GM12873 (cell line): ENCODE results near the gene ANO2.

Experiments used
- TF ChIP-seq, protein P1 (sequence below): IDR thresholded peaks from 2 replicates; pipeline ENCODE4 v1.5.1; 2012; ENCODE audit warnings: low read depth, mild to moderate bottlenecking, moderate library complexity, low read length, control low read depth; ENCODE audit not compliant: insufficient read depth; ENCODE audit errors: missing control alignments

The ANO2 gene

DNA sequence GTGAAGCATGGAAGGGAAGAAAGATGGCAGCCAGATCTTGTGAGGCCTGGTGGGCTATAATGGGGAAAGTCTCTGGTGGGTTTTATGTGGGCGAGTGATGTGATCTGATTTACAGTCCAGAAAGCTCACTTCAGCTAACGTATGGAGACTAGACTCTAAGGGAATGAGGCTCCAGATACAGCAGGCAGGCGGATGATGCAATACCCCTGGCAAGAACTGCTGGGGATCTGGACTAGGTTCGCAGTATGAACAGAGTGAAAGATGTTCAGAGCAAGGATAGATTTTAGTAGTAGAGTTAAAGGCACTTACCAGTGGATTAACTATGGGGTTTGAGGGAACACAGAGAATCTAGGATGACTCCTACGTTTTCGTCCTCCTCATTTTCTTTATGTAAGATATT, 253.1 kb downstream of the ANO2 start:
- TF ChIP-seq, protein P1, sequence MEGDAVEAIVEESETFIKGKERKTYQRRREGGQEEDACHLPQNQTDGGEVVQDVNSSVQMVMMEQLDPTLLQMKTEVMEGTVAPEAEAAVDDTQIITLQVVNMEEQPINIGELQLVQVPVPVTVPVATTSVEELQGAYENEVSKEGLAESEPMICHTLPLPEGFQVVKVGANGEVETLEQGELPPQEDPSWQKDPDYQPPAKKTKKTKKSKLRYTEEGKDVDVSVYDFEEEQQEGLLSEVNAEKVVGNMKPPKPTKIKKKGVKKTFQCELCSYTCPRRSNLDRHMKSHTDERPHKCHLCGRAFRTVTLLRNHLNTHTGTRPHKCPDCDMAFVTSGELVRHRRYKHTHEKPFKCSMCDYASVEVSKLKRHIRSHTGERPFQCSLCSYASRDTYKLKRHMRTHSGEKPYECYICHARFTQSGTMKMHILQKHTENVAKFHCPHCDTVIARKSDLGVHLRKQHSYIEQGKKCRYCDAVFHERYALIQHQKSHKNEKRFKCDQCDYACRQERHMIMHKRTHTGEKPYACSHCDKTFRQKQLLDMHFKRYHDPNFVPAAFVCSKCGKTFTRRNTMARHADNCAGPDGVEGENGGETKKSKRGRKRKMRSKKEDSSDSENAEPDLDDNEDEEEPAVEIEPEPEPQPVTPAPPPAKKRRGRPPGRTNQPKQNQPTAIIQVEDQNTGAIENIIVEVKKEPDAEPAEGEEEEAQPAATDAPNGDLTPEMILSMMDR = no peak

DNA sequence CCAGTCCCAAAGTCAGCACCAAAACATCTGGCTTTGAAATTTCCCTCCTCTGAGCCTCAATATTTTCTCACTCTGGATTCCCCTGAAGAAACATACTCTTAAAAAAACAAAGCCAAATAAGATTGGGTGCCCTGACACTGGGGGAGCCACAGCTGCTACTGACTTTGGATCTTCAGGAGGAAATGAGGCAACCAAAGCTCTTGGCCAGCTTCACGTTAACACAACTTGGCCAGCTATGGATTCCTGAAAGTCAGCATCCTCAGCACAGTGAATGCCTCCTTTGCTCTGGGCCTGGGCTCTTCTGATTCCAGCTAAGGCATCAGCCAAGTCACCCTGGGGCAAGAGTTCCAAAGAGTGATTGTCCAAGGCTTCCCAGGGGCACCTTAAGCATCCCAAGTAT, 254.8 kb downstream of the ANO2 start:
- TF ChIP-seq, protein P1 = no peak

DNA sequence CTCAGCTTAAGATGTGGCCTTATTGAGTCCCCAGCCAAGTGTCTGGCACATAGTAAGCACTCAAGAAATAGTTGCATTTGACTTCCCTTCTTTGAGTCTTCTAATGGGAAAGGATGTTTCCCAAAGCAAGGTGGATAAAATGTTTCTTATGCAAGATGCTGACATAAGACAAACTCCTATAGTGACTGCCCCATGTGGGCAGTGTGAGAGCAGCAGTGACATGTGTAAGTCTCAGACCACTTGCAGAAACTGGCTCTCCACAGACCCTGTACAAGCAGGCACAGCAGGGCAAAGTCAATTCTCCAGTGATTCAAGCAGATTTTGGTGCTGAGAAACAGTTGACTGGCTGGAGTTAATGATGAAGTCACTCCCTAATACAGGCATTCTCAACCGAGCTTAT, 255.3 kb downstream of the ANO2 start:
- TF ChIP-seq, protein P1 = peak; percentile 16

DNA sequence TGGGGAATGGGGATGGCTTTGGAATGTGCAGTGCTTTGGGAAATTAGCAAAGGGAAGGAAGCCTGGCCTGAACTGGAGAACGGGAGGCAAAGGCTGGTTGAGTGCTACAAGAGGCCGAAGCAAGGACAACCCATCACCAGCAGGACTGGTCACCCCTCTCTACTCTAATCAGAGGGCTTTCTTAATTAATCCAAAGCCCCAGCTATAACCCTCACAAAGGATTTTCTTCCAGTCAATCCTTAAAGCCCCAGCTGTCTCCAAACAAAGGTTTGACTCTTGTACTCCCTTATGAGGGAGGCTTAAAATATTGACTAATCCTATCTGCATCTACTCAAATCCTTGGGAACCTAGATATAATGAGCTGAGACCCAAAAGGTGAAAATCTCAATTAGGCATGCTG, 256.8 kb downstream of the ANO2 start:
- TF ChIP-seq, protein P1 = no peak

DNA sequence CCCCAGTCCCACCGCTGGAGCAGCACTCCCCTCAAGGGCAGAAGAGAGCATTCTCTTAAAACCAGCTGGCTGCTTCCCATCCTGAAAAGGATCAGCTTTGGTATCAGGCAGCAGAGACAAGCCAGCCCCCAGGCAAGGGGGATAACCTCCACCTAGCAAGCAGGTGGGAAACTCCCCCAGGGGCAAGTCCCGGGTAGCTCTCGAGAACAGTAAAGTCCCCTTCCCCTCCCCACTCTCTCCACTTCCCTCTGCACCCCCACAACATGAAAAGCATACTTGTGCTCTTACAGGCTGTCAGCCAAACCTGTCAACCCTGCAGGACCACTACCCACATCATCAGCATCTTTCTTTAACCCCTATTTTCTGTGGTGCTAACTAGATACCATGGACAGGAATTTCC, 259.1 kb downstream of the ANO2 start:
- TF ChIP-seq, protein P1 = no peak

DNA sequence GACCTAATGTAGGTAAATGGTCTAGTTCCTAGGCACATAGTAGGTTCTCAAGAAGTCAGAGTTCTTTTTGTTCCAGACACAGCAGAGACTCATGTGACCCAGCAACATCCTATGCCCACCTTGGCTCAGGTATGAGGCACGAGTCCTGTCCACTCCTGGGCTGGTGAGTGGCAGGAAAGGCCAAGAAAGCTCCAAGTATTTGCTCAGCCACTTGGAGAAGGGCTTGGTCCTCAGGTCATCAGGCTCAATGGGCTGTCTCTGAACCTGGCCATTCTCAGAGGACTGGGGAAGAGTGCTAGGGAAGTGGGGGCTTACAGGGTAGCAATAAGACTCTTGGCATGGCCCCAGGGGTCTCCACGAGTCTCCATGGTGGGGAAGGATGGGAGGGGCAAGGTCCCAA, 260.1 kb downstream of the ANO2 start:
- TF ChIP-seq, protein P1 = no peak

DNA sequence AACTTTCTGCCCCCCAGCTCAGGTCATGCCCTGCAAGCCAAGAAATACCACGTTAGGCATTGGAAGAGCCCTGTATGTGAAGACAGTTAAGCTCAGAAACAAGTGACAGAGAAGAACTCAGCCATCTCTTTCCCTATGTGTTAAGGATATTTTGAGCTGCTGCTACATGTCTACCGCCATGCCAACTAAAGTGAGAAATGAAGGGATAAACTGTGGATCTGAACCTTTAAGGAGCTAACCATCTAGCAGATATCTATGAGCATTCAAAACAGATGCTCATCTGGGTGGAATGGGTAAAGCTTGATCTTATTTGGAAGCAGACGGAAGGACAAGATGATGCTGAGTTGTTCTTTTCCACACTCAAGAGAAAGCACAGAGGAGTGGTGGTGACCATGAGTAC, 262.5 kb downstream of the ANO2 start:
- TF ChIP-seq, protein P1 = no peak

DNA sequence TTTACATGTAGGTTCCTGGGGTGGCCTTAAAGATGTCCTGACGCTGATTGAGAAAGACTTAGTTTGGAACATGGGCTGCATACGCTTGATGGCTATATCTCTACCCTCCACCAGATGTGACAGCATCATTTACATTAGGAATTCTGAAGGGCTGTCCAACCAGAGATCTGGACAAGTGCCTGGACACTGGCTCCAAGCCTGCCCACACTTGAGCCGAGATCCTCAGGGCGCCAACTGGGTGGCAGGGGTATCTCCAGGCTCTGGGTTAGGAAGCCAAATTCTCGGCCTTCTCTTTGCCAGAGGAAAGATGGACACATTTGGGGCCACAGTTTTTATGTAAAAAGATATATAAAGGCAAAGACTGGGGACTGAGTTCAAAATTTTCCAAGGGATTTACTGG, 266.9 kb downstream of the ANO2 start:
- TF ChIP-seq, protein P1 = no peak
